ENCODE data around the gene PHACTR1.

GRCh38 chr6:13178107-13178506 lies 461.5 kb downstream of the PHACTR1 start:
- TF ChIP-seq CTCF (IDR thresholded peaks at IDR 0.05), result no peak
- TF ChIP-seq POLR2A (IDR thresholded peaks at IDR 0.05), result no peak

All from lower leg skin (tissue), 3 donors.